ENCODE data around the gene ARHGAP29.

GRCh38 chr1:94246692-94247137 lies 9.3 kb upstream of the ARHGAP29 start:
- TF ChIP-seq, protein P1, sequence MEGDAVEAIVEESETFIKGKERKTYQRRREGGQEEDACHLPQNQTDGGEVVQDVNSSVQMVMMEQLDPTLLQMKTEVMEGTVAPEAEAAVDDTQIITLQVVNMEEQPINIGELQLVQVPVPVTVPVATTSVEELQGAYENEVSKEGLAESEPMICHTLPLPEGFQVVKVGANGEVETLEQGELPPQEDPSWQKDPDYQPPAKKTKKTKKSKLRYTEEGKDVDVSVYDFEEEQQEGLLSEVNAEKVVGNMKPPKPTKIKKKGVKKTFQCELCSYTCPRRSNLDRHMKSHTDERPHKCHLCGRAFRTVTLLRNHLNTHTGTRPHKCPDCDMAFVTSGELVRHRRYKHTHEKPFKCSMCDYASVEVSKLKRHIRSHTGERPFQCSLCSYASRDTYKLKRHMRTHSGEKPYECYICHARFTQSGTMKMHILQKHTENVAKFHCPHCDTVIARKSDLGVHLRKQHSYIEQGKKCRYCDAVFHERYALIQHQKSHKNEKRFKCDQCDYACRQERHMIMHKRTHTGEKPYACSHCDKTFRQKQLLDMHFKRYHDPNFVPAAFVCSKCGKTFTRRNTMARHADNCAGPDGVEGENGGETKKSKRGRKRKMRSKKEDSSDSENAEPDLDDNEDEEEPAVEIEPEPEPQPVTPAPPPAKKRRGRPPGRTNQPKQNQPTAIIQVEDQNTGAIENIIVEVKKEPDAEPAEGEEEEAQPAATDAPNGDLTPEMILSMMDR (conservative IDR thresholded peaks at IDR 0.05) = no peak
- TF ChIP-seq ZFX (IDR thresholded peaks at IDR 0.05) = no peak

All from C4-2B (cell line).